BLaER1 treated with 17β-estradiol and CSF1 and Interleukin-3, amounts not matched to agents 10 nM and 100 nM (cell line): ENCODE results near the gene IL36RN.

Experiments used
- H3K27ac ChIP-seq, 11 experiments: shearing (Covaris generic); formaldehyde crosslinking; 2 replicates each; pipeline ENCODE4 v1.8.1; 2022
- H3K27me3 ChIP-seq, 11 experiments: shearing (Covaris generic); formaldehyde crosslinking; 2 replicates each; pipeline ENCODE4 v1.8.1; 2022
- H3K36me3 ChIP-seq, 11 experiments: shearing (Covaris generic); formaldehyde crosslinking; 2 replicates each; pipeline ENCODE4 v1.8.1; 2022
- H3K4me1 ChIP-seq, 10 experiments: shearing (Covaris generic); formaldehyde crosslinking; 2 replicates each; pipeline ENCODE4 v1.8.1; 2022
- H3K4me2 ChIP-seq, 11 experiments: shearing (Covaris generic); formaldehyde crosslinking; 2 replicates each; pipeline ENCODE4 v1.8.1; 2022
- H3K4me3 ChIP-seq, 10 experiments: shearing (Covaris generic); formaldehyde crosslinking; 2 replicates each; pipeline ENCODE4 v1.8.1; 2022
- H3K9ac ChIP-seq, 11 experiments: shearing (Covaris generic); formaldehyde crosslinking; 2 replicates each; pipeline ENCODE4 v1.8.1; 2022
- H3K9me3 ChIP-seq, 11 experiments: shearing (Covaris generic); formaldehyde crosslinking; replicated peaks in 1 of 11; 2 replicates each; pipeline ENCODE4 v1.8.1; 2022
- H4K20me1 ChIP-seq, 11 experiments: shearing (Covaris generic); formaldehyde crosslinking; 2 replicates each; pipeline ENCODE4 v1.8.1; 2022
- Cebpa-rat ChIP-seq, 11 experiments: shearing (Covaris generic); IDR thresholded peaks; 2 replicates each; pipeline ENCODE4 v1.8.1; 2022

Gene IL36RN

GRCh38 chr2:113058998-113059960 lies at the start of gene IL36RN:
Gene IL36RN (plus strand): TSS chr2:113059198. CDS start chr2:113059439, 241 bp downstream.
- peaks cover 22 to 26% (median 23%) of the 10 kb centered on the region in 11 experiments for H3K9me3 ChIP-seq
- H3K4me1 ChIP-seq = peaks cover 0 to 4% (median 0%) of the 10 kb centered on the region in 10 experiments; a peak in 1 of 20 replicates
- no peak for TF ChIP-seq Cebpa-rat (IDR thresholded peaks at IDR 0.05)
- H3K27ac ChIP-seq = no peak within 1 kb of the TSS
- 0 out of 22 replicates have a peak, but pooled peaks cover 0 to 5% (median 0%) of the 10 kb centered on the region in 11 experiments for H3K36me3 ChIP-seq
- no peak within 1 kb of the TSS for H3K4me2 ChIP-seq
- H3K27me3 ChIP-seq = no peaks in the 10 kb centered on the region
- H3K9ac ChIP-seq = no peak within 1 kb of the TSS
- no peaks in the 10 kb centered on the region for H4K20me1 ChIP-seq
- H3K4me3 ChIP-seq = no peak within 1 kb of the TSS

DNA sequence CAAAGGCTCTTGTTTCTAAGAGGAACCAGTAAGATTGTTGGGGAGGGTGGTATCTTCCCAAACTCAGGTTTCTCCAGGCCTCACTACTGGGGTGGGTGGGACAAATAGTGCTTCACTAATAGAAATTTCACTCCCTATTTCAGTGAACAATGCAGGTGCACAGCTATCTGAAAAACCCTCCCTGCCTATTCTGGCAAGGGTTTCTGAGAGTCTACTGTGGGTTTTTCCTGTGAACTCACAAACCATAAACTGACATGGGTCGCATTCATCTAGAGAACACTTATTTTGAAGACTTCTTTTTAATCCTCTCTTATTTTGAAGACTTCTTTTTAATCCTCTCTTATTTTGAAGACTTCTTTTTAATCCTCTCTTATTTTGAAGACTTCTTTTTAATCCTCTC lies 49.4 kb upstream of the IL36RN start:
- no peaks in the 10 kb centered on the region for H3K27me3 ChIP-seq
- no peaks in the 10 kb centered on the region for H3K36me3 ChIP-seq
- no peaks in the 10 kb centered on the region for H4K20me1 ChIP-seq
- no peak overlapping the region for H3K4me2 ChIP-seq
- no peaks in the 10 kb centered on the region for H3K9me3 ChIP-seq
- no peaks in the 10 kb centered on the region for H3K4me1 ChIP-seq
- H3K27ac ChIP-seq = no peak overlapping the region
- H3K9ac ChIP-seq = no peak overlapping the region
- H3K4me3 ChIP-seq = no peak overlapping the region
- no peak for TF ChIP-seq Cebpa-rat (IDR thresholded peaks at IDR 0.05)

GRCh38 chr2:113010088-113010487 lies 48.9 kb upstream of the IL36RN start:
- TF ChIP-seq Cebpa-rat (IDR thresholded peaks at IDR 0.05) = no peak
- no peaks in the 10 kb centered on the region for H4K20me1 ChIP-seq
- H3K4me1 ChIP-seq = no peaks in the 10 kb centered on the region
- no peak overlapping the region for H3K9ac ChIP-seq
- H3K27ac ChIP-seq = no peak overlapping the region
- no peaks in the 10 kb centered on the region for H3K27me3 ChIP-seq
- no peaks in the 10 kb centered on the region for H3K36me3 ChIP-seq
- no peak overlapping the region for H3K4me2 ChIP-seq
- no peaks in the 10 kb centered on the region for H3K9me3 ChIP-seq
- no peak overlapping the region for H3K4me3 ChIP-seq

- no peaks in the 10 kb centered on the region for H3K9me3 ChIP-seq
- no peak for TF ChIP-seq Cebpa-rat (IDR thresholded peaks at IDR 0.05)
- H3K27ac ChIP-seq = no peak overlapping the region
- no peaks in the 10 kb centered on the region for H4K20me1 ChIP-seq
- no peak overlapping the region for H3K9ac ChIP-seq
- no peaks in the 10 kb centered on the region for H3K36me3 ChIP-seq
- H3K4me2 ChIP-seq = no peak overlapping the region
- H3K4me1 ChIP-seq = no peaks in the 10 kb centered on the region
- no peak overlapping the region for H3K4me3 ChIP-seq
- H3K27me3 ChIP-seq = no peaks in the 10 kb centered on the region
Observed at GRCh38 chr2:113011108-113011507, 47.9 kb upstream of the IL36RN start.

DNA sequence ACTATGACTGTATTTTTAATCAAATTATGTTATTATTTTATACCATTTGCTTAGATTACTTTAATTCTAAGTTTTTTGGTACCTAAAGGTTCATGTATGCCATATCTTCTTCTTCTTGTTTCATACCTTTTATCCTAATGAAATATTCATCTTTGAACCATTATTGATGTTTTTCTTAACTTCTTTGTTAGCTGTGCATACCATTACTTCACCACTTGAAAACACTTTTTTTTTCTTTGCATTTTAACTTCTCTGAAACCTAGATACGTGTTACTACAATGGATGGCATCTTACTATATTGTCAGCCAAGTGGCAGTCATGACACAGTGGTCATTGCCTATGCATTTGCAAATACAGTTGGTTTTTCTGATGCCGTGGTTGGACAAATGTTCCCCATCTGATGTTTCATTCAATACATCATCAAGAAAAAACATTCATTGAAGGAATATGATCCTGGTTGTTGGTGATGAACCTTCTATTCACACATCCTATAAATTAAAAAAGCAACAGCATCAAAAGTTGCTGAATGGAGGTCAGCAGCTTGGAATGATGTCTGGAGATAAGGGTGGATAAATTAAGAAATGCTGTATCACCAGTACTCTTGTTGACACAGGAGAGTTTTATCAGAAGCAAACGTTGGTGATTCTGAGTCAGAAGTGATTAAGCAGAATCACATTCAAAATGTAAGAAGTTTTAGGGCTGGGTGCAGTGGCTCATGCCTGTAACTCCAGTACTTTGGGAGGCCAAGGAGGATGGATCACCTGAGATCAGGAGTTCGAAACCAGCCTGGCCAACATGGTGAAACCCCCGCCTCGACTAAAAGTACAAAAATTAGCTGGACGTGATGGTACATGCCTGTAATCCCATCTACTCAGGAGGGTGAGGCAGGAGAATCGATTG lies 46.3 kb upstream of the IL36RN start:
- Histone ChIP-seq H3K4me3 (no peak overlapping the region), H3K27ac (no peak overlapping the region), H3K27me3 (no peaks in the 10 kb centered on the region), H3K9me3 (no peaks in the 10 kb centered on the region), H3K9ac (no peak overlapping the region), H3K4me2 (no peak overlapping the region), H3K36me3 (no peaks in the 10 kb centered on the region), H3K4me1 (no peaks in the 10 kb centered on the region), H4K20me1 (no peaks in the 10 kb centered on the region)
- TF ChIP-seq Cebpa-rat (IDR thresholded peaks at IDR 0.05) = no peak

DNA sequence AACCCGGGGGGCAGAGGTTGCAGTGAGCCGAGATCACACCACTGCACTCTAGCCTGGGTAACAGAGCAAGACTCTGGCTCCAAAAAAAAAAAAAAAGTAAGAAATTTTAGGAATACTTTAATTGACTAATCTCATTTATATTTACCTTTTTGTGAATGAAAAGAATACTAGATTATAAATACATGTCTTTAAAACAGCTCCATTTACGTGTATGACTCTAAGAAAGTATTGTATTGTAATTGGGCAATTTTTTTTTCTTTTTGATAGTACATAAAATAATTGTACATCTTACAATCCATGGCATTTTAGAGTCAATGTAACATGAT lies 45.7 kb upstream of the IL36RN start:
- no peak overlapping the region for H3K4me2 ChIP-seq
- no peak overlapping the region for H3K4me3 ChIP-seq
- no peak overlapping the region for H3K27ac ChIP-seq
- no peak for TF ChIP-seq Cebpa-rat (IDR thresholded peaks at IDR 0.05)
- no peaks in the 10 kb centered on the region for H3K27me3 ChIP-seq
- H3K9ac ChIP-seq = no peak overlapping the region
- H3K36me3 ChIP-seq = no peaks in the 10 kb centered on the region
- no peaks in the 10 kb centered on the region for H4K20me1 ChIP-seq
- no peaks in the 10 kb centered on the region for H3K4me1 ChIP-seq
- no peaks in the 10 kb centered on the region for H3K9me3 ChIP-seq

GRCh38 chr2:113014067-113014466 lies 44.9 kb upstream of the IL36RN start:
- Histone ChIP-seq H4K20me1 (no peaks in the 10 kb centered on the region), H3K4me3 (no peak overlapping the region), H3K36me3 (no peaks in the 10 kb centered on the region), H3K4me2 (no peak overlapping the region), H3K9ac (no peak overlapping the region), H3K27ac (no peak overlapping the region), H3K9me3 (peaks cover 0 to 6% (median 3%) of the 10 kb centered on the region in 11 experiments; a peak in 5 of 22 replicates), H3K4me1 (no peaks in the 10 kb centered on the region), H3K27me3 (no peaks in the 10 kb centered on the region)
- TF ChIP-seq Cebpa-rat (IDR thresholded peaks at IDR 0.05) = no peak

DNA sequence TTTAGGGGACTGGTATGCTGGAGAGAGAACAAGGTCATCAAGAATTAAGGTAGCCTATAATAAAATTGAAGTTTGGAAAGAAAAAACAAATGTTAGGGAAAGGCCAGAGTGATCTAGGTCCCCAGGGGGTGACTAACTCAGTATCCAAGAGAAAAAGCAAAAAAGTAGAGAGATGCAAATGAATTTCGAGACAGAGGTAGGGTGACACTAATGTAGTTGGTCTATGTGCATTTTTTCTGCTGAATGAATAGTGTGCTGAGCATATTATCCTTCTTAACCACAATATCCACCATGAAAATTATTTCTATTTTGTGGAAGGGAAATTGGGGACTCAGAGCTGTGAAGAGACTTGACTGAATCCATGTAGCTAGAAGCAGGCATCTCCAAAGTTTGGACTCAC lies 44.0 kb upstream of the IL36RN start:
- no peaks in the 10 kb centered on the region for H3K36me3 ChIP-seq
- no peaks in the 10 kb centered on the region for H3K27me3 ChIP-seq
- H3K4me1 ChIP-seq = no peaks in the 10 kb centered on the region
- peaks cover 0 to 12% (median 7%) of the 10 kb centered on the region in 11 experiments; a peak in 6 of 22 replicates for H3K9me3 ChIP-seq
- H4K20me1 ChIP-seq = no peaks in the 10 kb centered on the region
- H3K4me2 ChIP-seq = no peak overlapping the region
- no peak overlapping the region for H3K4me3 ChIP-seq
- H3K27ac ChIP-seq = no peak overlapping the region
- no peak for TF ChIP-seq Cebpa-rat (IDR thresholded peaks at IDR 0.05)
- no peak overlapping the region for H3K9ac ChIP-seq

DNA sequence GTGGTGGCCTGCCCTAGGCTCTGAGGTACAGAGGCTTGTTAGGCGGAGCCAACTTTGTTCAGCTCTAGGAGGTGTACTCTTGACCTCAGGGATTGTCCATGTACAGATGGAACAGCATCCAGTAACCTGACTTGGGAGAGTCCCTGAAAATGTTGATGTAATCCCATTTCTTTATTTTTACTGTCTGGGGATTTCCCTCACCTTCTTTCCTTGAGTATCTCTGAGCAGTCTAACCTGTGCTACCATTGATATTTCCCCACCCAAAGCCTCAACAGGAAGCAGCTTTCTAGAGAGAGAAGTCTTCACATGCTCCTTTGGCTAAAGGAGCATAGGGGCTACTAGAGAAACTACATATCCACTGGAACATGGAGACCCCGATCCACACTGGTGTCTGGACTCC lies 43.3 kb upstream of the IL36RN start:
- no peaks in the 10 kb centered on the region for H4K20me1 ChIP-seq
- H3K27ac ChIP-seq = no peak overlapping the region
- H3K36me3 ChIP-seq = no peaks in the 10 kb centered on the region
- H3K4me3 ChIP-seq = no peak overlapping the region
- no peak overlapping the region for H3K9ac ChIP-seq
- no peak overlapping the region for H3K4me2 ChIP-seq
- no peaks in the 10 kb centered on the region for H3K27me3 ChIP-seq
- TF ChIP-seq Cebpa-rat (IDR thresholded peaks at IDR 0.05) = no peak
- no peaks in the 10 kb centered on the region for H3K4me1 ChIP-seq
- peaks cover 0 to 12% (median 7%) of the 10 kb centered on the region in 11 experiments; a peak in 6 of 22 replicates for H3K9me3 ChIP-seq
